H9 (cell line): ENCODE data around the gene KCNMB2. TPM values are rescaled to one million over a fixed set of nuclear protein-coding genes. Genes with fewer than 3 reads are reported as not detected.

ENCODE experiments used
- DNase-seq: peaks from one replicate; pipeline ENCODE4 v3.0.0-alpha.2; 2017
- H2AFZ ChIP-seq: one replicate; pipeline ENCODE4 v1.6.1; 2013; ENCODE audit warnings: mild to moderate bottlenecking, low read length, control low read depth, moderate library complexity
- H2AK5ac ChIP-seq: 2 replicates; pipeline ENCODE4 v1.6.1; 2013; ENCODE audit warnings: low read length, control low read depth, mixed read lengths; ENCODE audit not compliant: insufficient read length
- H2BK120ac ChIP-seq: one replicate; pipeline ENCODE4 v1.6.1; 2013; ENCODE audit warnings: low read depth, mild to moderate bottlenecking, low read length, control low read depth, inconsistent platforms; ENCODE audit not compliant: poor library complexity, severe bottlenecking
- H2BK12ac ChIP-seq: 2 replicates; pipeline ENCODE4 v1.6.1; 2013; ENCODE audit warnings: low read length, control low read depth, mixed read lengths, low read depth; ENCODE audit not compliant: insufficient read length
- H2BK15ac ChIP-seq: 2 replicates; pipeline ENCODE4 v1.6.1; 2013; ENCODE audit warnings: low read depth, low read length, control low read depth
- H2BK20ac ChIP-seq: one replicate; pipeline ENCODE4 v1.6.1; 2013; ENCODE audit warnings: low read depth, mild to moderate bottlenecking, low read length, control low read depth, inconsistent platforms; ENCODE audit not compliant: poor library complexity, severe bottlenecking
- H2BK5ac ChIP-seq: 2 replicates; pipeline ENCODE4 v1.6.1; 2013; ENCODE audit warnings: low read length, control low read depth, mixed read lengths; ENCODE audit not compliant: insufficient read length
- H3K14ac ChIP-seq: 2 replicates; pipeline ENCODE4 v1.6.1; 2013; ENCODE audit warnings: low read length, control low read depth; ENCODE audit not compliant: insufficient read depth
- H3K18ac ChIP-seq: 2 replicates; pipeline ENCODE4 v1.6.1; 2013; ENCODE audit warnings: low read depth, mild to moderate bottlenecking, mixed read lengths, low read length, control low read depth; ENCODE audit not compliant: insufficient read length
- H3K23ac ChIP-seq: 2 replicates; pipeline ENCODE4 v1.6.1; 2013; ENCODE audit warnings: low read length, control low read depth, mixed read lengths, low read depth; ENCODE audit not compliant: insufficient read length
- H3K23me2 ChIP-seq: 2 replicates; pipeline ENCODE4 v1.6.1; 2013; ENCODE audit warnings: low read depth, mild to moderate bottlenecking, mixed read lengths, low read length, control low read depth; ENCODE audit not compliant: insufficient read length, poor library complexity, severe bottlenecking
- H3K27ac ChIP-seq: 2 replicates; pipeline ENCODE4 v1.5.1; 2013; ENCODE audit warnings: low read length, control low read depth, mixed read lengths, low read depth; ENCODE audit not compliant: insufficient read length
- H3K27me3 ChIP-seq: 2 replicates; pipeline ENCODE4 v1.6.1; 2013; ENCODE audit warnings: low read length, control low read depth, inconsistent platforms; ENCODE audit not compliant: insufficient read depth
- H3K4ac ChIP-seq: 2 replicates; pipeline ENCODE4 v1.6.1; 2013; ENCODE audit warnings: low read depth, mild to moderate bottlenecking, control low read depth, inconsistent platforms, low read length, moderate library complexity
- H3K4me1 ChIP-seq: 2 replicates; pipeline ENCODE4 v1.6.1; 2013; ENCODE audit warnings: low read length, control low read depth, inconsistent platforms; ENCODE audit not compliant: insufficient read depth
- H3K4me2 ChIP-seq: 2 replicates; pipeline ENCODE4 v1.6.1; 2013; ENCODE audit warnings: low read length, control low read depth, mixed read lengths; ENCODE audit not compliant: insufficient read length, insufficient read depth
- H3K56ac ChIP-seq: 2 replicates; pipeline ENCODE4 v1.6.1; 2013; ENCODE audit warnings: low read depth, mild to moderate bottlenecking, mixed read lengths, low read length, control low read depth; ENCODE audit not compliant: insufficient read length
- H3K79me1 ChIP-seq: 2 replicates; pipeline ENCODE4 v1.6.1; 2013; ENCODE audit warnings: low read depth, mild to moderate bottlenecking, moderate library complexity, low read length, control low read depth, inconsistent platforms; ENCODE audit not compliant: insufficient read depth, poor library complexity, severe bottlenecking
- H3K79me2 ChIP-seq: 2 replicates; pipeline ENCODE4 v1.6.1; 2013; ENCODE audit warnings: low read length, control low read depth, inconsistent platforms; ENCODE audit not compliant: insufficient read depth
- H3K9ac ChIP-seq: 2 replicates; pipeline ENCODE4 v1.6.1; 2013; ENCODE audit warnings: low read length, control low read depth, mixed read lengths; ENCODE audit not compliant: insufficient read length; ENCODE audit errors: extremely low read depth
- H3K9me3 ChIP-seq: one replicate; pipeline ENCODE4 v1.6.1; 2013; ENCODE audit warnings: low read depth, low read length, inconsistent platforms; ENCODE audit not compliant: control insufficient read depth
- H3T11ph ChIP-seq: one replicate; pipeline ENCODE4 v1.6.1; 2013; ENCODE audit warnings: mild to moderate bottlenecking, low read length, control low read depth, inconsistent platforms
- H4K20me1 ChIP-seq: one replicate; pipeline ENCODE4 v1.6.1; 2013; ENCODE audit not compliant: control insufficient read depth, insufficient read length, insufficient read depth
- H4K5ac ChIP-seq: 2 replicates; pipeline ENCODE4 v1.6.1; 2013; ENCODE audit warnings: low read depth, mild to moderate bottlenecking, mixed read lengths, low read length, control low read depth; ENCODE audit not compliant: insufficient read length
- H4K8ac ChIP-seq: replicated peaks from 2 replicates; pipeline ENCODE4 v1.6.1; 2013; ENCODE audit warnings: low read length, control low read depth, mixed read lengths, low read depth; ENCODE audit not compliant: insufficient read length
- H4K91ac ChIP-seq: 2 replicates; pipeline ENCODE4 v1.6.1; 2013; ENCODE audit warnings: low read depth, mild to moderate bottlenecking, moderate library complexity, mixed read lengths, low read length, control low read depth; ENCODE audit not compliant: insufficient read length
- H3K27ac Mint-ChIP-seq, 3 experiments: 2 replicates in 2 of 3; 3 replicates in 1 of 3; pipeline ENCODE4 v1.8.0; 2020 to 2021; ENCODE audit warnings: mixed read lengths in 3 of 3, mild to moderate bottlenecking in 1 of 3, moderate library complexity in 1 of 3
- H3K27me3 Mint-ChIP-seq: 2 replicates; pipeline ENCODE4 v1.8.0; 2021; ENCODE audit warnings: low read depth, mild to moderate bottlenecking, moderate library complexity, mixed read lengths
- H3K36me3 Mint-ChIP-seq, 3 experiments: 2 replicates in 2 of 3; 3 replicates in 1 of 3; pipeline ENCODE4 v1.8.0; 2020 to 2021; ENCODE audit warnings: low read depth in 3 of 3, mixed read lengths in 3 of 3; ENCODE audit not compliant: insufficient read depth in 1 of 3
- H3K4me1 Mint-ChIP-seq, 2 experiments: 2 replicates each; pipeline ENCODE4 v1.8.0; 2020; ENCODE audit warnings: mixed read lengths in 2 of 2
- H3K4me3 Mint-ChIP-seq, 2 experiments: 2 replicates in 1 of 2; 3 replicates in 1 of 2; pipeline ENCODE4 v1.8.0; 2020 to 2021; ENCODE audit warnings: mild to moderate bottlenecking in 2 of 2, mixed read lengths in 2 of 2, moderate library complexity in 1 of 2
- H3K9me3 Mint-ChIP-seq, 2 experiments: 2 replicates in 1 of 2; 3 replicates in 1 of 2; pipeline ENCODE4 v1.8.0; 2020; ENCODE audit warnings: mild to moderate bottlenecking in 2 of 2, mixed read lengths in 2 of 2, moderate library complexity in 1 of 2
- total RNA-seq: library from RNA; stranded (reverse); gene quantifications from 2 replicates; pipeline ENCODE4 v1.2.1, GENCODE V29; 2021
- TF ChIP-seq, protein P1 (sequence below): fragments of 200-600 bp; sonication (generic); conservative IDR thresholded peaks from 3 replicates; pipeline ENCODE4 v1.8.0; 2021; ENCODE audit warnings: antibody characterized with exemption, mild to moderate bottlenecking

Gene KCNMB2
- total RNA-seq, 1 experiment from 2014 or later: not detected

DNA sequence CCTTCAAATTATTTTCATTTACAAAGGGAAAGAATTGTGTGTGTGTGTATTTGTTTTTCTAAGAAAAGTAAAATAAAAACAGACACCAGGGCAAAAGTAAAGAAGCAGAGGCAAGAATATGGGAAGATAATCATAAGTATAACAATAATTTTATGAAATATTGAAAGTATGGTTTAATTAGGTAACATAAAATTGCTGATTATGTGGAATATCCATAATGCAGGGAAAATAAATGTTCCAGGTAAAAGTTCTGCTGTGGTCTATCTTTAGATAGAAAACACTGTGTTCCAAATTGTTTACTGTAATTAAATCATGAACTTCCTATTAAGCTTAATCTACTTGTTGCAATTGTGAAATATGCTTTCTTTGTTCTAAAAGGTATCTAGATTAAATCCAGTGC lies 25.7 kb upstream of the KCNMB2 start:
- no peaks in the 10 kb centered on the region for H3K4me1 Mint-ChIP-seq
- Histone ChIP-seq H2AK5ac (no peak overlapping the region), H3K27me3 (no peaks in the 10 kb centered on the region), H3K23me2 (no peaks in the 10 kb centered on the region), H3K27ac (no peak overlapping the region), H3K18ac (no peak overlapping the region), H3K9ac (no peak overlapping the region), H3K23ac (no peak overlapping the region), H3K4me2 (no peak overlapping the region), H3K79me2 (no peaks in the 10 kb centered on the region), H2BK15ac (no peak overlapping the region), H2BK20ac (no peak overlapping the region), H3K9me3 (no peaks in the 10 kb centered on the region), H3K4me1 (no peaks in the 10 kb centered on the region), H2BK5ac (no peak overlapping the region), H4K8ac (no peak overlapping the region), H2AFZ (no peak overlapping the region), H4K5ac (no peak overlapping the region), H3K56ac (no peak overlapping the region), H3K14ac (no peak overlapping the region), H3K79me1 (no peaks in the 10 kb centered on the region), H3K4ac (no peak overlapping the region), H4K91ac (no peak overlapping the region), H2BK12ac (no peak overlapping the region), H2BK120ac (no peak overlapping the region), H3T11ph (no peak overlapping the region), H4K20me1 (no peaks in the 10 kb centered on the region)
- no peaks in the 10 kb centered on the region for H3K36me3 Mint-ChIP-seq
- TF ChIP-seq, protein P1, sequence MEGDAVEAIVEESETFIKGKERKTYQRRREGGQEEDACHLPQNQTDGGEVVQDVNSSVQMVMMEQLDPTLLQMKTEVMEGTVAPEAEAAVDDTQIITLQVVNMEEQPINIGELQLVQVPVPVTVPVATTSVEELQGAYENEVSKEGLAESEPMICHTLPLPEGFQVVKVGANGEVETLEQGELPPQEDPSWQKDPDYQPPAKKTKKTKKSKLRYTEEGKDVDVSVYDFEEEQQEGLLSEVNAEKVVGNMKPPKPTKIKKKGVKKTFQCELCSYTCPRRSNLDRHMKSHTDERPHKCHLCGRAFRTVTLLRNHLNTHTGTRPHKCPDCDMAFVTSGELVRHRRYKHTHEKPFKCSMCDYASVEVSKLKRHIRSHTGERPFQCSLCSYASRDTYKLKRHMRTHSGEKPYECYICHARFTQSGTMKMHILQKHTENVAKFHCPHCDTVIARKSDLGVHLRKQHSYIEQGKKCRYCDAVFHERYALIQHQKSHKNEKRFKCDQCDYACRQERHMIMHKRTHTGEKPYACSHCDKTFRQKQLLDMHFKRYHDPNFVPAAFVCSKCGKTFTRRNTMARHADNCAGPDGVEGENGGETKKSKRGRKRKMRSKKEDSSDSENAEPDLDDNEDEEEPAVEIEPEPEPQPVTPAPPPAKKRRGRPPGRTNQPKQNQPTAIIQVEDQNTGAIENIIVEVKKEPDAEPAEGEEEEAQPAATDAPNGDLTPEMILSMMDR: no peak
- no peak overlapping the region for H3K4me3 Mint-ChIP-seq
- H3K27ac Mint-ChIP-seq: no peak overlapping the region
- H3K27me3 Mint-ChIP-seq: no peaks in the 10 kb centered on the region
- H3K9me3 Mint-ChIP-seq: no peaks in the 10 kb centered on the region
- DNase-seq: no peak
